ENCODE results near the gene LMAN2.

DNA sequence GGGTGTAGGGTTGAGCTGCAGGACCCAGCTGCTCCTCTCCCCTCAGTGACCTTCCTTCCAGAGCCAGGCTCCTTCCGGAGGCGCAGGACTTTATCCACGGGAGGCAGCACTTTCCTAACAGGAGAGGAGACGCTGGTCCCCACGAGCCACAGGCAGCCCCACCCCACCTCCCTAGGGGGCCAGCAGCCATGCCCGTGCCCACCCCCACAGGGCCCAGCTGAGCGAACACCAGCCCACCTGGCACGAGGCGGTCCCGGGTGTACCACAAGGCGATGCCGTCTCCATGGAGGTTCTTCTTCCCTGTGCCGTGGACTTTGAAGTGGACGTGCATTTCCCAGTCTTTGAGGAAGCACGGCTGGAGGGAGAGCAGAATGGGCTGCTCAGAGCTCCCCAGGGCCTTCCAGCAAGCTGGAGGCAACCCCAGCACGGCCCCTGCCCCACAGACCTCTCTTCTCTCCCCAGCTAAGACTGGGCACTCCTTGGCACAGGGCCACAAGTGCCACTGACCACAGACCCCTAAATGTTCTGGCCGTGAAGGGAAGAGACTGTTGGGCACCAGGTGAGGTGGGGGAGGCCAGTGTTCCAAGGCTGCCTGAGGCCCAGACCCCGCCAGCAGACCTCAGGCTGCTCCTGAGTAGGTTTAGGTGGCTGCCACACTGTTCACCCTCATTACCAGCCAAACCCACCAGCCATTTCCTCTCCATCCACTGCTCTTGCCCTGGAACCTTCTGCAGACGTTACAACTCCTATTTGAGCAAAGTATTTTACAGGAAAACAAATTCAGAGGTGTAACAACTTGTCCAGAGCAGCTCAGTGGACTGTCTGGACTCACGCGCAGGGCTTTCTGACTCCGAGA is 13.0 kb downstream of the LMAN2 start:
- TF ChIP-seq TAF1 (IDR thresholded peaks at IDR 0.05; ENCODE audit: low read depth, low read length) (no peak), POLR2A (IDR thresholded peaks at IDR 0.05; ENCODE audit: low read depth, low read length) (no peak), SPI1 (IDR thresholded peaks at IDR 0.05; ENCODE audit: low read depth, low read length) (no peak), POLR2AphosphoS5 (IDR thresholded peaks at IDR 0.05; ENCODE audit: low read depth, low read length) (no peak)
